Upper lobe of right lung (tissue), 1 donor: ENCODE measurements around the gene MRPL19. TPM values are rescaled to one million over a fixed set of nuclear protein-coding genes. Genes with fewer than 3 reads are reported as not detected.

Experiments
- ATAC-seq: fragments of 200-7000 bp; cut with Tn5 transposase; one replicate; pipeline ENCODE4 v1.9.1; 2020; ENCODE audit warnings: mild to moderate bottlenecking, moderate library complexity
- DNase-seq: peaks from one replicate; pipeline ENCODE4 v3.0.0-alpha.2; 2020
- H3K27ac ChIP-seq: fragments of 200-600 bp; one replicate; pipeline ENCODE4 v1.8.0; 2022
- H3K27me3 ChIP-seq: fragments of 200-600 bp; one replicate; pipeline ENCODE4 v1.8.0; 2022; ENCODE audit warnings: mild to moderate bottlenecking
- H3K36me3 ChIP-seq: fragments of 200-600 bp; one replicate; pipeline ENCODE4 v1.8.0; 2022
- H3K4me1 ChIP-seq: fragments of 200-600 bp; one replicate; pipeline ENCODE4 v1.8.0; 2022
- H3K4me3 ChIP-seq: fragments of 200-600 bp; one replicate; pipeline ENCODE4 v1.8.0; 2022; ENCODE audit warnings: mild to moderate bottlenecking
- H3K9me3 ChIP-seq: fragments of 200-600 bp; one replicate; pipeline ENCODE4 v1.8.0; 2022
- intact Hi-C: fragments of 100-400 bp; cut with DNase I; formaldehyde crosslinking; loops from one replicate; pipeline ENCODE4 v1.11.0; 2022
- total RNA-seq: library from RNA; stranded (reverse); fragmentation: NEBNext Ultra II Directional; extraction: Animal tissue kit (Norgen Biotek cat#: 25700); gene quantifications from one replicate; pipeline ENCODE4 v1.2.1, GENCODE V29; 2021
- TF ChIP-seq, protein P1 (sequence below): fragments of 200-600 bp; IDR thresholded peaks from one replicate; pipeline ENCODE4 v1.8.0; 2022; ENCODE audit warnings: antibody characterized with exemption
- donor health status: DM: no; HTN: yes; CAD: no; lungs with severe emphysema.

MRPL19 gene
- total RNA-seq, 1 donor from 2014 or later: 41.0 TPM

DNA sequence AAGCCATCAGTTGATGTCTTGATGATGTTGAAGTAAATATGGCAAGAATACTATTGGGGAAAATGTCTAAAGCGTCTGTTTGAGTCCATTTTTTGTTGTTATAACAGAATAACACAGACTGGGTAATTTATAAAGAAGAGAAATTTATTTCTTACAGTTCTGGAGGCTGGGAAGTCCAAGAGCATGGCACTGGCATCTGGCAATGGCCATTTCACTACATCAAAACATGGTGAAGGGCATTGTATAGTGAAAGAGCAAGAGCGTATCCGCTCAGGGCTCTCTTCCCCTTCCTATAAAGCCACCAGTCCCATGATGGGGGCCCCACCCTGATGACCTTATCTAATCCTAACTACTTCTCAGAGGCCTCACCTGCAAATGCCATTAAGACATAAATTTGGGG lies 29.6 kb upstream of the MRPL19 start:
- Histone ChIP-seq H3K36me3 (no peaks in the 10 kb centered on the region), H3K4me3 (no peak overlapping the region), H3K27me3 (no peaks in the 10 kb centered on the region), H3K9me3 (no peaks in the 10 kb centered on the region), H3K4me1 (no peaks in the 10 kb centered on the region), H3K27ac (no peak overlapping the region)
- ATAC-seq (no peak), DNase-seq (no peak)
- intact Hi-C loops: no loop called here
- TF ChIP-seq, protein P1, sequence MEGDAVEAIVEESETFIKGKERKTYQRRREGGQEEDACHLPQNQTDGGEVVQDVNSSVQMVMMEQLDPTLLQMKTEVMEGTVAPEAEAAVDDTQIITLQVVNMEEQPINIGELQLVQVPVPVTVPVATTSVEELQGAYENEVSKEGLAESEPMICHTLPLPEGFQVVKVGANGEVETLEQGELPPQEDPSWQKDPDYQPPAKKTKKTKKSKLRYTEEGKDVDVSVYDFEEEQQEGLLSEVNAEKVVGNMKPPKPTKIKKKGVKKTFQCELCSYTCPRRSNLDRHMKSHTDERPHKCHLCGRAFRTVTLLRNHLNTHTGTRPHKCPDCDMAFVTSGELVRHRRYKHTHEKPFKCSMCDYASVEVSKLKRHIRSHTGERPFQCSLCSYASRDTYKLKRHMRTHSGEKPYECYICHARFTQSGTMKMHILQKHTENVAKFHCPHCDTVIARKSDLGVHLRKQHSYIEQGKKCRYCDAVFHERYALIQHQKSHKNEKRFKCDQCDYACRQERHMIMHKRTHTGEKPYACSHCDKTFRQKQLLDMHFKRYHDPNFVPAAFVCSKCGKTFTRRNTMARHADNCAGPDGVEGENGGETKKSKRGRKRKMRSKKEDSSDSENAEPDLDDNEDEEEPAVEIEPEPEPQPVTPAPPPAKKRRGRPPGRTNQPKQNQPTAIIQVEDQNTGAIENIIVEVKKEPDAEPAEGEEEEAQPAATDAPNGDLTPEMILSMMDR: no peak

DNA sequence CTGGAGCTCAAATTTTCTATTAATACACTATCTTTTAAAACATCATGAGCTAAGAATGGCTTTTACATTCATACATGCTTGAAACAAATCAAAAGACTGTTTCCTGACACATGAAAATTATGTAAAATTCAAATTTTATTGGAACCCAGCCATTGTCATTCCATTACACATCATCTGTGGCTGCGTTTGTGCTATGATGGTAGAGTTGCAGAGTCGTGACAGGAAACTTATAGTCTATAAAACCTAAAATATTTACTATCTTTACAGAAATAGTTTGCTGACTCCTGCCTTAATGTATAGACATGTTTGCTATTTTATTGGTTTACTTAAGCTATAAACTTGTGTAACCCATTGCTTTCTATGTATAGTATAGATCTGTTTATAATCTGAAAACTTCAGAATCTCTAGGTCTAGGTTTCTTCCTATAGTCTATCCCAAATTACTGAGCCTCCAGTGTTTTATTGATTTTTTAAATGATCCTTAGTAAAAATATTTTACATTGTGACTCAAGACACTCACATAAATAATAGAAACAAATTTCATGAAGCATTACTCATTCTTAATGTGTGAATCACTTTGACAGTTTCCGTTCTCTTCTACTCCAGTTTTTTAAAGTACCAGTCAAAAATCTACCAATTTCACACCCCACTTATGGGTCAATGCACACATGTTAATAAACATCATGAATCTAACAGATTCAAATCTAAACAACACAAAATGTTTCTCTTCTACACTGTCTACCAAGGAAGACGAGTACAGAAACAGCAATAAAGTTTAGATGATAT lies 26.4 kb upstream of the MRPL19 start:
- TF ChIP-seq, protein P1: no peak
- Histone ChIP-seq H3K27me3 (no peaks in the 10 kb centered on the region), H3K4me3 (no peak overlapping the region), H3K9me3 (no peaks in the 10 kb centered on the region), H3K4me1 (no peaks in the 10 kb centered on the region), H3K36me3 (no peaks in the 10 kb centered on the region), H3K27ac (no peak overlapping the region)
- no peak for ATAC-seq
- intact Hi-C loops: no loop called here
- DNase-seq: no peak

DNA sequence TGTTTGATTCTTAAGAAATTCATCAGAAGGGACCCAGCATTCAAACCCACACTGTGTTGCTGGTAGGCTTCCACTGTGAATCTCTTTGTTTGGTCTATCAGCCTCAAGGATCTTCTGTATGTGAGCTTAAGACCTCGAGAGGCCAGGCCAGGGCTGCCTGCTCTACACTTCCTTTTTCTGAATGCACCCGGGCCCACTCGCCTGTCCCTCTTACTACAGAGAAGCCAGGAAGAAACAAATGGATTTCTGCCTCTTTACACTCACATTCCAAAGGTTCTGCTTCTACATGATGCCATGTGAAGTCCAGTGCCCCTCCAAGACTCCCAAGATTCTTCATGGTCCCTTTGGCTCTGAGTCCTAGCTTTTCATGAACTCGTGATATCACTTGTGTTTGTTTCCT lies 25.4 kb upstream of the MRPL19 start:
- Histone ChIP-seq H3K27me3 (no peaks in the 10 kb centered on the region), H3K4me1 (no peaks in the 10 kb centered on the region), H3K9me3 (no peaks in the 10 kb centered on the region), H3K4me3 (no peak overlapping the region), H3K36me3 (no peaks in the 10 kb centered on the region), H3K27ac (no peak overlapping the region)
- intact Hi-C loops: no loop called here
- ATAC-seq (no peak), DNase-seq (no peak)
- TF ChIP-seq, protein P1: no peak

DNA sequence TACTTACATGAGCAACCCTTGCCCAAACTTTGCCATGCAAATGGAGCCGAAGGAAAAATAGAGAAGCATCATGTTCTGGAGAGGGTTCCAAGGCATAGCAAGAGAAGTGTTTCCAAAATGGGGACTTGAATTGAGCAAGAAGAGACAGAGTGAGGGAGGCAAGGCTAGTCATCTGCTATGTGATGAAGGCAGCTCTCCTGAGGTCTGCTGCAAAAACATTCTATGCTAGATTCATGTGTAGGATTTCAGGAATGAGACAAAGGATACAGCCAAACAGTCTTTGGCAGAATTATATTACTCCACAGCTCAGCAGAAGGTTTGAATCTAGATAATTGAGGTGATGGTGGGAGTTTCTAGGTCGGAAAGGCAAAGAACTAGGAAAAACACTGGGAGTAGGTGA lies 24.1 kb upstream of the MRPL19 start:
- DNase-seq (no peak), ATAC-seq (no peak)
- TF ChIP-seq, protein P1: no peak

DNA sequence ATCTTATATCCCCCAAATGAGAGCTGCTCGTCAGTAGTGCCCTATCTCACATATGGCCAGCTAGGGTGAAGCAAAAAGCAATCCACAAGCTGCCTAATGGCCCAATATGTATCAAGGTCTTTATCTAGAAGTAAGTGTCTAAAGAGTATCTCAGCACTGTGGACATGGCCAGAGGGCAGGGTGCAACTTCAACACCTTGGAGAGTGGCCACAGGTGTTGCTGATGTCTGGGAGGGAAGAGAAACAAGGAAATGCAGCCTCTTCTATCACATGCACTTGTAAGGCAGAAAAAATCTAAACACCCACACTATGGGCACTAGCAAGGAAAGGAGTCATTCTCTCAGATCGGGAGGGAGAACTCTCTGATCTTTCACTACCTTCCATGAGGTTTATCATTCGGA lies 23.7 kb upstream of the MRPL19 start:
- DNase-seq: no peak
- intact Hi-C loops: no loop called here
- TF ChIP-seq, protein P1: no peak

More for the DNA sequence above, 24.1 kb upstream of the MRPL19 start:
- Histone ChIP-seq H3K4me3 (no peak overlapping the region), H3K9me3 (no peaks in the 10 kb centered on the region), H3K27ac (no peak overlapping the region), H3K36me3 (no peaks in the 10 kb centered on the region), H3K27me3 (no peaks in the 10 kb centered on the region), H3K4me1 (no peaks in the 10 kb centered on the region)
- intact Hi-C loops: no loop called here

More for the DNA sequence above, 23.7 kb upstream of the MRPL19 start:
- Histone ChIP-seq H3K36me3 (no peaks in the 10 kb centered on the region), H3K4me1 (no peaks in the 10 kb centered on the region), H3K9me3 (no peaks in the 10 kb centered on the region), H3K27me3 (no peaks in the 10 kb centered on the region), H3K4me3 (no peak overlapping the region), H3K27ac (no peak overlapping the region)
- no peak for ATAC-seq
